Activated effector memory CD4-positive, alpha-beta T cell treated with Interleukin-2 at 50 U/mL for 16 hours (primary cell): ENCODE results near the gene IGFBP2.

Experiments used
- DNase-seq: peaks from one replicate; pipeline ENCODE4 v3.0.0-alpha.2; 2020

IGFBP2 gene

DNA sequence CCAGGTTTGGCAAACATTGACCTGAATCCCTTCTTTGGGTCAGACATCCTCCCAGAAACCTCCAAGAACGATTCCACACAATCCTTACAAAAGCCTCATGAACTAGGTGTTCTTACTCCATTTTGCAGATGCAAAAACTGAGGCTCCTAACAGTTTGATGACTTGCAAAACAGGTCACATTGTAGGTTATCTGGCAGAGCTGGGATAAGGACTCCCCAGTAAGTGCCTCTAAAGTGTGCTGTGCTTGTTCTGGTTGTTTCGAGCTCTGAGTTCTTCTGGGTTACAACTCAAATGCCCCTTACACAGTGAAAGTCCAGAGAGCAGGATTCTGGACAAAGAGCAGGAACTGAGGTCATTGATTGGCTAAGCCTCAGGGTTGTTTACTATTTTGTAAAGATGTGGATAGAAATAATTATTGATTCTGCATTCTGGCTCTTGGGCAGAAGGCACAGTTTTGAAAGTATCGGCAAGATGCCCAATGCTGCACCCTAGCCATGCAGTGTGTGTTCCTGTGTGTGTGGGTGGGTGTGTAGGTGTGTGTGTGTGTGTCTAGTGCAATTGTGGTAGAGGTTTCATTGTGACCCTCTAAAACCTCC, 17.0 kb upstream of the IGFBP2 start:
- DNase-seq, result no peak

DNA sequence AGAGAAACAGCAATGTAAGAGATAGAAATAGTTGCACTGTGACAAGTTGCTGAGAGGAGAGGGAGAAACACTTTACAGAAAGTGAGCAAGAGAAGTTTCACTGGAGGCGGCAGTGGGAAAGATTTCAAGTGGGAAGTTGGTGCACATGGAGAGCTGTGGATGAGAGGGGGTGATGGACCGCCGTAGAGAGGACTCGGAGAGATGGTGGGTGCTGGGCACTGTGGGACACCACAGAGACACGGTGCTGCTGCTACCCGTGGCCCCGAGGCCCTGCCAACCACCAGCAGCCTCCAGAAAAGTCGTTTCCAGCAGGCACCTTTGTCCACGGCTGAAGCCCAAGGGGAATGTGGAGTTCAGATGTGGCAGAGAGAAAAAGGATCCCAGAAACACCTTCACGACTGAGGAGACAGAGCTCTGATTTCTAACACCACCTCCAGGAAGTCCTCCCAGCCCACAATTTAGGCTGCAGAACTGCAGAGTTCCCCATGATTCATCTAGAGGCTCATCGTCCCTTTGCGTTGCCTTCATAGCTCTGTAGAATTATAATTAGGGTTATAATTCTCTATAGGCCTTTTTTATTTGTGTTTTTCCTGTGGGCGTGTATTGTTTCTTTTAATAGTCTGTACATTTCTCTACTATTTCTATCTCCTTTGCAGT, 15.9 kb upstream of the IGFBP2 start:
- no peak for DNase-seq

DNA sequence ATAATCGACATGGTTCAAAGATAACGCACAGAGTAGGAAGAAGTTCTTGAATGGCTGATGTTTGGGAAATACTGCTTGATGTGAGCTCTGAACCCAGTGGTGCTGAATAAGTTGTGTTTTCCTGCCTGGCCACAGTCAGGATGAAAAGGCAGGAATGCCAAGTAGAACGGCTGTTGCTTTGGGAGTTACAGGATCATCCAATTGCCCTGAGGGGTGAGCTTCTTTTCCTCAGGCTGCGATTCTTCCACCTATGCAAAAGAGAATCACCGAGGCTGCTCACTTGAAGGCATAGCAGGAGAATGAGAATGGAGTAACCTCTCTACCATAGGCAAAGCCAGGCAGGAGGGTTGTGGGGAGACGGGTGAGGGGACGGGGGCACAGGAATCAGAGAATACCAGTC, 14.4 kb upstream of the IGFBP2 start:
- DNase-seq, result no peak

DNA sequence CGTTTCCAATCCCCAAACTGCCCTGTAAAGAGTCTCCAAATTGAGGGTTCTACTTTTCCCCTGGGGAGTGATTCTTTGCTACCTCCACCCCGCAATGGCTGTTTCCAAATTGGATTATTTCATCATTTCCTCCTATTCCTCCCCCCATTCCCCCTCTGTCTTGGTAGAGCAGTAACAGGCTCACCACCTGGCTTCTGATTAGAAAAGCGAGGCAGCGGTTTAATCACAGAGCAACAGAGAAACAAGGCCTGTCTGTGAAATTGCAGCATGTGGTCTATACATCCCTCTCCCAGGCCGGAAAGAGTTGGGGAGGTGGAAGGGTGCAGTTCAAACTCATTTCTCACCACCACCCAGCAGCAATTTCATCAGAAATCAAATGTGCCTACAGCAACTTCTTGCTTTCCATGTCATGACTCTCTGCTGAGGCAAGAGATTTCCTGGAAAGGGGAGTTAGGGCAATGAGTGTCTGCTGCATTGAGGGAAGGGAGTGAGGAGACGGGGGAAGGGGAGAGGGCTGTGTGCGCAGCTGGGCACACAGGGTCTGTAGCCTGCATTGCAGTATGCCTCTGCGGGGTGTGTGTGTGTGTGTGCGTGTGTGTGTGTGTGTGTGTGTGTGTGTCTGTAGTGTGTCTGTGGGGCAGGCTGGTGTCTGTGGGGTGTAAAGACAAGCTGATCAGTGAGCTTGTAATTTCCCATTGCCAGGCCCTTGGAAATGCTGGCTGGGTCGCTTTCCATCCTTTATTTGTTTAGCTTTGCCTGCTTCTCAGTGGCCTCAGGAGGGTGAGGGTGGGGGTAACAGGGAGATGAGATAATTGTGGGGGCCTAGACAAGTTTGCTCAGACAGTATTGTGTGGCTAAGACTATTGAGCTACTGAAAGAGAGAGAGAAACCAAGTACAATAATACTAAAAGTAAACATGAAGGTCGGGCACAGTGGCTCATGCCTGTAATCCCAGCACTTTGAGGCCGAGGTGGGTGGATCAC, 13.5 kb upstream of the IGFBP2 start:
- DNase-seq, result no peak

DNA sequence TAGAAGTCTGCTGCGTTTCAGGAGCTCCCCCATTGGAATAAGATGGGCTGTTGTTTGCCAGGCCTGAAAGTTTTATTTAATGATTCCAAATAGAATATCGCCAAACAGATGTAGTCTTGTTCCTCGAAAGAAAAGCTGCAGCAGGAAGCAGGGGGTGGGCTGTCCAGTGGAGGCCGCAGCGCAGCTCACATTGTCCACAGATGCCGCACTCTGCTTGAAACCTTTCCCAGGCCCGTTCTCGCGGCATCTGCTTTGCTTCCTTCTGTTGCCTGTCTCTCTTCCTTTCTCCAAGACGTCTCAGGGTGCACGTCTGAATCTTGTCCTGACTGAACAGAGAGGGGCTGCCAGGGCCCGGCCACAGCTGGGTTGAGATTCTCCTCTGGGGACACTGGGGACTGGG, 12.4 kb upstream of the IGFBP2 start:
- DNase-seq, result no peak

DNA sequence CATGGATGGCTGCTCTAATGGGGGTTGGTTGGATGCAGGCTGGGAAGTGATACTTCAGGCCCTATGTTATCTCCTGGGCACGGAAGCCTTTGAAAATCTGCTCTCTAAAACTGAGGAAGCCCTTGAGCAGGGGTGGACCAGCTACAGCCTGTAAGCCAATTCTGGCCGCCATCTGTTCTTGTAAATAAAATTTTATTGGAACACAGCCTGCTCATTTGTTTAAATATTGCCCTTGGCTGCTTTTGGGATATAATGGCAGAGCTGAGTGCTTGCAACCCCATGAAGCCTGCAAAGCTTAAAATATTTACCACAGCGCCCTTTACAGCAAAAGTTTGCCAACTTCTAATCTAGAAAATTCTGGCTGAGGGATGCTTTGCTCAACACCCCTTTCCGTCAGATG, 11.9 kb upstream of the IGFBP2 start:
- no peak for DNase-seq

DNA sequence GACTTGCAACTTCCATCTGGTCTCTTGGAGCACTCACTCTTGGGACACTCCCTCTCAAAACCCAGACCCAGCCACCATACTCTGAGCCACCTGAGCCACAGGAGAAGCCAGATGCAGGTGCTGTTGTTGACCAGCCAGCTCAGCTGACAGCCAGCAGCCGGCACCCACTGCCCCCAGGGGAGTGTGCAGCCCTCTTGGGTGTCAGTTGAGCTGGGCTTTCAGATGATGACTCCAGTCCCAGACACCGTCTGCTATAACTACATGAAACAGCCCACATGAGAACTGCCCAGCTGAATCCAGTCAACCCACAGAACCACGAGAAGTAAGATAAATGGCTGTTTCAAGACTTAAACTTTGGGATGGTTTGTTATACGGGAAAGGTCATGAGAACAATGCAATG, 10.7 kb upstream of the IGFBP2 start:
- DNase-seq, result no peak

DNA sequence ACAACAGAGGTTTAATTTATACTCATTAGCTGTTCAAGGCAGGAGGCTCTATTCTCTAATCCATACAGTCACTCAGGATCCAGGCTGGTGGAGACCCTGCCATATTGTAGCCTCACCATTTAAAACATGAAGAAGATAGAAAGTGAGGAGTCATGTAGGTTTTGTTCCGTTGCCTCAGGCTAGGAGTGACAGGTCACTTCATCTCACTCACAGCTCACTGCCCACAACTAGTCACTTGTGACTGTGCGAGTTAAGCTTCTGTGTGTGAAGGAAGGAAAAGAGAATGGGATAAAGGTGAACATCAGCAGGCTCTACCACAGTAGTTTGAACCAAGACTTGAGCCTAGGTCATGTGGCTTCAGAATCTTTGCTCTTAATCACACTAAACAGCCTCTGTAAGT, 9.0 kb upstream of the IGFBP2 start:
- no peak for DNase-seq

DNA sequence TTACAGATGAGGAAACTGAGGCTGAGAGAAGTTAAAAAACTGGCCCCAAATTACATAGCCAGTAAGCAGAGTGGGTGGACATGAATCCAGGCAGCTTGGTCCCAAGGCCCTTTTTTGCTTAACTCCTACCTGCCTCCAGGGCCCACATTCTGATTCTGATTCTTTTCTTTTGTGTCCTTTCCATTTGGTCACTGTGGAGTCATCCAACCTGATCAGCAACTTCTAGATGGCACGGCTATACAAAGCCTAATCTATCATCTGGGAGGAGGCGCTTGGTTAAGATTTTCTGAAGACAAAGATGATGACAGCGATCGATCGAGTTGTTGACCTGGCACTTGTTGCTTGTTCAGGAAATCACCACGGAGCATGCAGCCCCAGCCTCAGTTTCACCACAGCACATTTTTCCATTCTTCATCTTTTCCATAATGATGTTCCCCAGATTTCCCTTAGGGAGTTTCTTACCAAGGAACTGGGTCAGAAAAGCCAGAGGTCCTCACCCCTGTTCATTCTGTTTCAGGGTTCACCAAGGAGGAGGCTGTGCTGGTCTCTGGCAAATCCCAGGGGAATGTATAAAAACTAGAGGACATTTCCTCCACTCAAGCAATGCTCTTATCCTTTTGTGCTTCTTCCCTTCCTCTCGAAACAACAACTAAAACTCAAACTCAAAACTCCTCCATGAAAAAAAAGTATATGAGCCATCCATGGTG, 6.9 kb upstream of the IGFBP2 start:
- no peak for DNase-seq

DNA sequence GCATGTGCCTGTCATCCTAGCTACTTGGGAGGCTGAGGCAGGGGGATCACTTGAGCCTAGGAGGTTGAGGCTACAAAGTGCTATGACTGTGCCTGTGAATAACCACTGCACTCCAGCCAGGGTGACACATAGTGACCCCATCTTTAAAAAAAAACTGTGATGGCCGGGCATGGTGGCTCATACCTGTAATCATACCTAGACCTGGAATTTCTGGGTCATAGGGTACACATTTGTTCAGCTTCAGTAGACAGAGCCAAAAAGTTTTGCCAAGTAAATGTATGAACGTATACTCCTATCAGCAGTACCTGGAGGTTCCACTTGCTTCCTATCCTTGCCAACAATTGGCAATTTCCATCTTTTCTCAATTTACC, 6.4 kb upstream of the IGFBP2 start:
- no peak for DNase-seq

DNA sequence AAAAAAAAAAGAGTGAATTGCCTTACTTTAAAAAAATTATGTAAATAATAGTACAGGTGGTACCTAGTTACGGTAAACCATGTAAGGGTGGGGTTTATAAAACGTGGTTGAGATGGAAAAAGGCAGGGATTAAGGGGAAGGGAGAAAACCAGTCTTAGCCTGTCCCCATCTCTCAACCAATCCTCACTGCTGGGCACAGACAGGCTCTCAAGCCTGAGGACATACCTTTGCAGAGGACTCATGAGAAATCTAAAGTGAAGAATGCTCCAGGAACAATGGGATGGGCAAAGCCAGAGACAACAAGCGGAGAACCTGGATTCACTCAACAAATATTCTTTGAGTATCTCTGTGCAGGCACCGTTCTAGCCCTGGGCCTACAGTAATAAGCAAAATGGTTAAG, 3.4 kb upstream of the IGFBP2 start:
- DNase-seq, result no peak

DNA sequence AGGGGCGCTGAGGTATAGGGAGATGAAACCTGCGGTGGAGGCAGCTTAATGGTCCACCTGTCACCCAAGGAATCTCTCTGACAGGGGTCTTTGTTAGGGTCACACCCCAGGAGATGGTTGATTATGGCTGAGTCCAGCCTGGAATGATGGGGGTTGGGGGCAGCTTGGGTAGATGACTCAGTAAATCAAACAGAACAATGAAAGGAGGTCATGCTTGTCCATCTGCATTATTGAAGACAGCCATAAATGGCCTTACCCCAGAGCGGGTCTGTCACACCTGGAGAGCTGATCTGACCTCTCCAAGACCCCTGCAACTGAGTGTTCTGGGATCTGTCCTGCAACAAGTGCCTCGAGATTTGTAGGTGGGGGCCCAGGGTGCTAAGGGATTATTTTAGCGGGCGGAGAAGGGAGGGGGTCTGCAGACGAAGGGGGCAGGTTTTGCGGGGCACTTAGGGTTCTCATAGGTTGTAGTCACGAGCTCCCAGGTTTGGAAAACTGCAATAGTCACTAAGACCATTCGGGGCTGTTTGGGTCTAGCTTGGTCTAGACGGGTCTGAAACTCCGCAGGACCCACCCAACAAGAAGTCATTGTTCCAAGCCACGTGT, 771 bp upstream of the IGFBP2 start:
- no peak for DNase-seq

DNA sequence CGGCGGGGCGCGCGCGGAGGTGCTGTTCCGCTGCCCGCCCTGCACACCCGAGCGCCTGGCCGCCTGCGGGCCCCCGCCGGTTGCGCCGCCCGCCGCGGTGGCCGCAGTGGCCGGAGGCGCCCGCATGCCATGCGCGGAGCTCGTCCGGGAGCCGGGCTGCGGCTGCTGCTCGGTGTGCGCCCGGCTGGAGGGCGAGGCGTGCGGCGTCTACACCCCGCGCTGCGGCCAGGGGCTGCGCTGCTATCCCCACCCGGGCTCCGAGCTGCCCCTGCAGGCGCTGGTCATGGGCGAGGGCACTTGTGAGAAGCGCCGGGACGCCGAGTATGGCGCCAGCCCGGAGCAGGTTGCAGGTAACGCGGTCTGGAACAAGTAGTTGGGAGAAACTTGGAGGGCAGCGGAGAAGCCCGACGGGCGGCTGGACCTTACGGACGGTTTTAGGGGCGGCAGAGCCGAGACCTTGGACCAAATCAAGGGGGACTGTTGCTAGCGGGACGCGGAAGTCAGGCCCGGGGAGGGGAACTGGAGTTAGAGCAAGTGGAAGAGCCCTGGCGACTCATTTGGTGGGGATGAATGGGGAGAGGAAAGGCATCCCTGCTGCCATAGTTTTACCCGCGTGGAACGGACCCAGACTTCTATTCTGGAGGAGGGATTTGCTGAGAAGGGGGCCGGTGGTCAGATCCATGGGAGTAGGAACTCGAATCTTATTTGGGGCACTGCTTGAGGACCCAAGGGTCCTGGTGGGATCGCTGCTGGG, 573 bp downstream of the IGFBP2 start:
- no peak for DNase-seq

DNA sequence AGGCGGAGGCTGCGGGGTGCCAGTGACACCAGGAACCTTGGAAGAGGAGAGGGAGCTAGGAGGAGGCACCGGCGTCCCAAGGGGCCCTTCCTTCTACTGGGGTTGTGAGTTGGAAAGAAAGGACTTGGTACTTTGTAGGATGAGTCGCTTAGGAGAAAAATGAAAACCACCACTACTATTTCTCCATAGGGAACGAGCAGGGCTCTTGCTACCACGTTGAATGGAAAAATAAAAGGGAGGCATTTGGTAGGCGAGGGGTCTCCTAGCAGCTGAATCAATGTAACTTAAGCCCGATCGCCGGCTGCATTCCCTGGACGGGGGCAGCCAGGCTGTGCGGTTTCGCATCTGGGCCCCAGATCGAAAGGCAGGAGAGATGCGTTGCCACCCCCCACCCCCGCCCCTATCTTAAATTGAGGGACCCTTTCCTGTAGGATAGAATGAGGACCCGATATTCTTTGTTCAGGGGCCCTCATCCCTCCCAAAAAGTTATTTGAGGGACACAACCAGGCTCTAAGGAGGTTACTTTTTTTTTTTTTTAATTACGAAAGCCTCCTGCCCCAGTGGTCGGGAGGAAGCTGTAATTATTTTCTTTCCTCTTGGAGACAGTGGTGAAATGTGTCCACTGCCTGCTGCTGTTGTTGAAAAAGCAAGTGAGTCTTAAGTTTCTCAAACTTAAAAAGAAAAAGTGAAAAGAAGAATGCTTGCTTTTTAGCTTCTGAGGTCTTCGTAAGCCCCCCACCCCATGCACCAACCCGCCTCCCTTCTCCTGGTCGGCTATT, 1.3 kb downstream of the IGFBP2 start:
- no peak for DNase-seq

DNA sequence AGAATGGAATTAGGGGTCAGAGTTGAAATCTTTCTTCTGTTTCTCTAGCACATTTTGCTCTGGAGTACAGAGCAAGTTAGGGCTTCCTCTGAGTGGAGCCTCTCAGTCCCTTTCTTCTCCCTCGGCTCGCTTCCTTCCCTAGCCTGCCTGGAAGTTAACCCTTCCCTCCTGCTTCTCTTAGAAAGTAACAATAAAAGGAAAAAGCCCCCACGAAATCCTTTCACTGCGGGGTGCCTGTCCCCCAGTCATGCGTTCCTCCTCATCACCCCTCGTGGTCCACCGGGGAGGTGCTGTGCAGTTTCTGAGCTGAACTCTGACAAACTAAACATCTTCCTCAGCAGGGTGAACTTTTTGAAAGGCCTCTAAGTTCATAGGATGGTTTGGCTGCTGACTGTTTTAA, 2.0 kb downstream of the IGFBP2 start:
- DNase-seq, result no peak

DNA sequence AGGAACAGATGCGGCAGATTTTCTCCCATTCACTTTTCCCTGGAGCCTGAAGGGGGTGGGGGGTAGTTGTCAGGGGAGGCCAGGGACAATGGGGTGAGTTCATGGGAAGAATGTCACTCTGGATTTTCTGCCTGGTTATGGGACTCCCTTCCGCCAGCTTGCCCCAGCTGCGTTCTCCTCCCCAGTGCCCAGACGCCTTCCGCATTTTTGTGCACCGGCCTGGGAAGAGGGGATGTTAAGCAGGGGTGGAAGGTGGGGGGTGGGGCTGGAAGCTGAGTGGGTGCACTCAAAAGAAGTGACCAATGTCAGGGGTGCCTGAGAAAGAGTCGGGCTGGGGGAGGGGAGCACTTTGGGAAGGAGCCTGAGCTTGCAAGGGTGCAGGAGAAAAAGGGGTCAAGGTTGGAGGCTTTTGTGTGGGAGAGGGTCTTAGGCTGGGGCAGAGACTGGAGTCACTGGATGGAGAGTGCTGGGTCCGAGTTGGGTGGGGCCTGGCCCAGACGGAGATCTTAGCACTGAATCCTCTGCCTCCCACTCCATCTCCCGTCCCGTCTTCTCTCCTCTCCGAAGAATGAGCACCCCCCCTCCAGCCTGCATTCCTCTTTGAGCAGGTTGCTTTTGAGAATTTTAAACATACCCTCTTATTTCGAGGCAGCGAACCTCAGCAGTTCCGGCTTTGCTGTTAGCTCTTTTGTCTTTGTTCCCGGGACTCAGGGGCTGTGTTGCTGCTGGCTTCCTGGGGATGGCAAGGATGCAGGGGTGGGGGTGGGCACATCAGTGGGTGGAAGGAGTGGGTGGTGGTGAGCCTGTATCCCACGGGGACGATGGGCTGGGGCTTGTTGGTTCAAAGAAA, 2.7 kb downstream of the IGFBP2 start:
- DNase-seq, result no peak

DNA sequence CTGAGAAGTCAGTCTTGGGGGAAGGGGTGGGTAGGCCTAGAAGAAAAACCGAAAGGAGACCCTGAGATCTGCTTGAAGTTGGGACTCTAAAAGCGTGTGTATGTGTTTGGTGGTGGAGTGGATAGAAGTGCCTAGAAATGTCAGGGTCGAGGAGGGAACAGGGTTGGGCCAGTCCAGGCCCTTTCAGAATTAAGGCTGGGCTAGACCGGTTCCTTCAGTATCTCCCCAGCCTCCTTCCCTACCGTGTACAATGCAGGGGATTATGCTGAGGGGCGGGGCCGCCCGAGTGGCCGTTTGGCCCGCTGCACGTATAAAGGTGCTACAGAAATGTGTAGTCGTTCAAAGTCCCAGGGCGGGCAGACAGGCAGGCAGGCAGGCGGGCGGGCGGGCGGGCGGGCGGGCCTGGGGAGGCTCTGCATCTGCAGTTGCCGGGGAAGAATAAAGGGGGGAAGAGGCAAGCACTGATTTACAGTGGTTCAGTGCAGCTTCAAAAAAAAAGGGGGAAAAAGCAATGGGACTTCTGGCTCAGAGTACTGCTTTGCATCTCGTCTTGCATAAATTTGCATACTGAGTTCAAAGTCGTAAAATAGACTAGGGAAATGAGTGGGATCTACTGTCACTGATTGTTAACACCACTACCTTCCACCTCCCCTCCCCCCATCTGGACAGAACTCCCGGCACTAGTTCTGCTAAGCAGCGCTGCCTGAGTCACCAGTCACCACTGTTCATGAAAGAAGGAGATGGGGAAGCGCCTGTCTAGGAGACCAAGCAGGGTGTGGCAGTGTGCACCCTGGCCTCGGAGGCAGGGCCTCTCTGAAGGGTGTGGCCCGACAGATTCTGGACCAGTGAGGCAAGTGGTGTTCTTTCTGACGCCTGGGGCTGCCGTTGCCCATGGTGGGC, 3.6 kb downstream of the IGFBP2 start:
- no peak for DNase-seq

DNA sequence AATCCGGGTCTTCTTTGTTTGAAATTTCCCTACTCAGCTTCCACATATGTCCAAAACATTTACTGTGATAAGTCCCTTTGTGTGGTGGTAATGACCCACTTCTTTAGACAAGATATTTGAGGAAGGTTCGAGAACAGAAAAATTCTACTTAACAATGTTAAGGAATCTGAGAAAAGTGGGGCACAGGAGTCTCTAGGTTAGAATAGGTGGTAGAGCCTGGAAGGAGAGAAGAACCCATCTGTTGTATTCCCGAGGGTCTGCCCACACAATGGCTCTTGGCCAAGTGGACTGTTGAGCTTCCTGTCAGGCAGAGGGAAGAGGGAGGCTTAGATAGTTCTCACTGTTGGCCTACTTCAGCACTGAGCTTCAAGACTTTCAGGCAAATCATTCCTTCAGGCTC, 4.3 kb downstream of the IGFBP2 start:
- no peak for DNase-seq

DNA sequence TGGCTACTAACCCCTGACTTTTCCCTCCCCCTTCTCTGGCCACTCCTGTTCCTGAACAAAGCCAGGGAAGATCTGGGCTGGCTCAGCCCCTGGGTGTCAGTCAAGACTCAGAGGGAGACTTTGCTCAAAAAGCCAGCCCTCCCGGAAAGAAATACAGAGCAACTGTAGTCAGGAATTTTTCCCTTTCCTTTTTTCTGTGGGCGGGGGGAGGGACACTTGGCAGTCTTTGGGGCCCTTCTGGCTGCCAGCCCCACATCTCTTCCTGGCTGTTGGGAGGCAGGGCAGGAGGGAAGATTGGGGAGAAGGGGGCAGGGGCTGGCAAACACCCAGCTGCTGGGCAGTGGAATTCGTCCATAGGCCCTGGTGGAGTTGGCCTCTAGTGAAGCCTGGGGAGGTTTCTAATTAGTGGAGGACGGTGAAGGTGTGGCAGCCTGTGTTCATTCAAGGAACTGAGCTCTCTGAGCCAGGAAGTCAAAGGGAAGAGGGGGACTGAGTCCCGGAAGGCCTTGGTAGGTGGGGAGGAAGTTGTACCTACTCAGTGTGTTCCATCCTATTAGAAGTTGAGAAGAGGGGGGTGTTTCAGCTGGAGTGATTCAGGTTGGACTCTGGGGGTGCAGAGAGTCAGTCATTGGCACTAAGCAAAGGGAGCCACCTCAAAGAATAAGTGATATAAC, 10.9 kb downstream of the IGFBP2 start:
- no peak for DNase-seq
